Naive thymus-derived CD4-positive, alpha-beta T cell (primary cell): ENCODE data around the gene ALDH3B1. TPM values are rescaled to one million over a fixed set of nuclear protein-coding genes. Genes with fewer than 3 reads are reported as not detected.

Experiments used
- ATAC-seq: fragments of 150-1000 bp; cut with Tn5 transposase; 2 replicates; pipeline ENCODE4 v1.10.0; 2021; ENCODE audit warnings: mild to moderate bottlenecking, moderate library complexity
- CTCF ChIA-PET: fragments of 350-600 bp; sonication (Branson Sonifier 250); formaldehyde crosslinking; loops from one replicate; lab custom pipeline; 2021; ENCODE audit warnings: antibody characterized with exemption; lab: Charles Lee
- POLR2A ChIA-PET: fragments of 350-600 bp; sonication (Branson Sonifier 250); formaldehyde crosslinking; loops from one replicate; lab custom pipeline; 2021; ENCODE audit warnings: antibody characterized with exemption, inconsistent platforms; lab: Charles Lee
- DNase-seq, 9 donors: peaks; one replicate each; pipeline versions ENCODE4 v3.0.0 to v3.0.0-alpha.2; 2020 to 2022; ENCODE audit warnings: mixed read lengths in 1 of 9
- H3K27ac ChIP-seq: one replicate; pipeline ENCODE4 v1.7.0; 2013; ENCODE audit warnings: mild to moderate bottlenecking, low read depth, low read length, moderate library complexity
- H3K27me3 ChIP-seq, 2 donors: one replicate each; pipeline ENCODE4 v1.7.0; 2013; ENCODE audit warnings: low read length in 2 of 2, mild to moderate bottlenecking in 2 of 2, moderate library complexity in 2 of 2; ENCODE audit not compliant: control insufficient read depth in 2 of 2, insufficient read depth in 2 of 2
- H3K36me3 ChIP-seq, 3 experiments: 1 replicate in 2 of 3; 2 replicates in 1 of 3; pipeline ENCODE4 v1.7.0; 2013; ENCODE audit warnings: low read length in 3 of 3, mild to moderate bottlenecking in 3 of 3, moderate library complexity in 1 of 3; ENCODE audit not compliant: insufficient read depth in 3 of 3, control insufficient read depth in 2 of 3
- H3K4me1 ChIP-seq, 2 donors: one replicate each; pipeline ENCODE4 v1.7.0; 2013; ENCODE audit warnings: low read length in 2 of 2, mild to moderate bottlenecking in 2 of 2, moderate library complexity in 1 of 2; ENCODE audit not compliant: control insufficient read depth in 2 of 2, insufficient read depth in 2 of 2
- H3K4me3 ChIP-seq: 2 replicates; pipeline ENCODE4 v1.7.0; 2013; ENCODE audit warnings: mild to moderate bottlenecking, low read length
- H3K9me3 ChIP-seq, 3 experiments: 1 replicate in 2 of 3; 2 replicates in 1 of 3; pipeline ENCODE4 v1.7.0; 2013; ENCODE audit warnings: low read length in 3 of 3; ENCODE audit not compliant: control insufficient read depth in 2 of 3
- H3K27ac Mint-ChIP-seq, 9 donors: one replicate each; pipeline ENCODE4 v1.8.0; 2020 to 2022; ENCODE audit warnings: mixed read lengths in 9 of 9, mild to moderate bottlenecking in 8 of 9, moderate library complexity in 5 of 9, inconsistent platforms in 2 of 9
- H3K27me3 Mint-ChIP-seq, 5 donors: one replicate each; pipeline ENCODE4 v1.8.0; 2021 to 2022; ENCODE audit warnings: mixed read lengths in 5 of 5, mild to moderate bottlenecking in 1 of 5
- H3K36me3 Mint-ChIP-seq, 5 donors: one replicate each; pipeline ENCODE4 v1.8.0; 2020 to 2022; ENCODE audit warnings: mixed read lengths in 5 of 5, mild to moderate bottlenecking in 3 of 5, inconsistent platforms in 1 of 5
- H3K4me1 Mint-ChIP-seq, 7 donors: one replicate each; pipeline ENCODE4 v1.8.0; 2020 to 2022; ENCODE audit warnings: mixed read lengths in 7 of 7, mild to moderate bottlenecking in 3 of 7, inconsistent platforms in 1 of 7
- H3K4me3 Mint-ChIP-seq, 10 donors: one replicate each; pipeline ENCODE4 v1.8.0; 2020 to 2022; ENCODE audit warnings: mild to moderate bottlenecking in 10 of 10, mixed read lengths in 10 of 10, moderate library complexity in 6 of 10, inconsistent platforms in 2 of 10
- H3K9me3 Mint-ChIP-seq, 11 donors: one replicate each; pipeline ENCODE4 v1.8.0; 2020 to 2022; ENCODE audit warnings: mixed read lengths in 11 of 11, mild to moderate bottlenecking in 4 of 11, inconsistent platforms in 1 of 11, moderate library complexity in 1 of 11
- intact Hi-C, 2 donors: fragments of 100-400 bp; cut with micrococcal nuclease; formaldehyde crosslinking; loops; one replicate each; pipeline ENCODE4 v1.15.1; 2023
- polyA plus RNA-seq, 2 donors: library from polyadenylated mRNA; unstranded; fragments of 300-500 nt; fragmentation: Illumina TruSeq; gene quantifications; one replicate each; pipeline ENCODE4 v1.2.3, GENCODE V29; 2021
- total RNA-seq, 6 experiments: library from RNA in 5 of 6; stranded (reverse) in 5 of 6; gene quantifications; 1 replicate in 5 of 6; 2 replicates in 1 of 6; pipeline ENCODE4 v1.2.3 and lab custom pipeline; 2021 to 2026

Gene ALDH3B1
- total and polyA plus RNA-seq, 7 experiments from 2014 or later, result 0.05 to 29.5 (median 0.67) TPM; not detected in 2

GRCh38 chr11:68035266-68035876 is 25.2 kb downstream of the ALDH3B1 start:
- no peak overlapping the region for H3K4me3 ChIP-seq
- no peaks in the 10 kb centered on the region for H3K27me3 Mint-ChIP-seq
- H3K36me3 ChIP-seq, result peaks cover 0 to 41% (median 0%) of the 10 kb centered on the region in 3 experiments
- ATAC-seq (no peak), DNase-seq (no peak)
- H3K9me3 ChIP-seq, result no peaks in the 10 kb centered on the region
- H3K4me3 Mint-ChIP-seq, result no peak overlapping the region
- CTCF ChIA-PET, result no interaction called here
- no peaks in the 10 kb centered on the region for H3K27me3 ChIP-seq
- peaks cover 14 to 28% of the 10 kb centered on the region in 2 donors for H3K4me1 ChIP-seq
- peaks cover 15 to 39% (median 30%) of the 10 kb centered on the region in 7 donors for H3K4me1 Mint-ChIP-seq
- H3K27ac ChIP-seq, result no peak overlapping the region
- POLR2A ChIA-PET, result interaction anchor here (0.6 kb wide), 1 partner anchor 1372 kb away, joined by 3 read pairs; no protein-coding TSS in a partner anchor
- intact Hi-C loops, result loop anchor here in 1 of 2 donors (10.0 kb wide), 2 partner anchors 179 to 239 kb away; partner anchors contain the start of genes C11orf24 and KMT5B
- H3K27ac Mint-ChIP-seq, result peak overlapping the region in 5 of 9 donors; percentile 12 to 56 (median 39)
- peaks cover 0 to 13% (median 4%) of the 10 kb centered on the region in 5 donors for H3K36me3 Mint-ChIP-seq
- no peaks in the 10 kb centered on the region for H3K9me3 Mint-ChIP-seq

- ATAC-seq (no peak), DNase-seq (no peak)
- H3K9me3 Mint-ChIP-seq, result no peaks in the 10 kb centered on the region
- H3K27me3 ChIP-seq, result no peaks in the 10 kb centered on the region
- no peak overlapping the region for H3K4me3 ChIP-seq
- no peaks in the 10 kb centered on the region for H3K27me3 Mint-ChIP-seq
- peaks cover 17 to 30% of the 10 kb centered on the region in 2 donors for H3K4me1 ChIP-seq
- ChIA-PET POLR2A (no interaction called here), CTCF (no interaction called here)
- H3K36me3 ChIP-seq, result peaks cover 0 to 37% (median 0%) of the 10 kb centered on the region in 3 experiments
- H3K4me3 Mint-ChIP-seq, result peak overlapping the region in 1 of 10 donors; percentile 81
- H3K36me3 Mint-ChIP-seq, result peaks cover 0 to 13% (median 4%) of the 10 kb centered on the region in 5 donors
- H3K4me1 Mint-ChIP-seq, result peaks cover 15 to 35% (median 27%) of the 10 kb centered on the region in 7 donors
- no peak overlapping the region for H3K27ac ChIP-seq
- H3K27ac Mint-ChIP-seq, result peak overlapping the region in 6 of 9 donors; percentile 51 to 87 (median 80)
- no peaks in the 10 kb centered on the region for H3K9me3 ChIP-seq
- intact Hi-C loops, result loop anchor here in 1 of 2 donors (10.0 kb wide), 2 partner anchors 179 to 239 kb away; partner anchors contain the start of genes C11orf24 and KMT5B
Observed at GRCh38 chr11:68036141-68036716, 26.1 kb downstream of the ALDH3B1 start.

GRCh38 chr11:68036717-68037239 is 26.7 kb downstream of the ALDH3B1 start:
- H3K4me3 ChIP-seq, result no peak overlapping the region
- Mint-ChIP-seq H3K27ac (peak overlapping the region; percentile 48 to 87 (median 77)), H3K4me1 (peaks cover 14 to 33% (median 26%) of the 10 kb centered on the region in 7 donors), H3K36me3 (peaks cover 0 to 10% (median under 1%) of the 10 kb centered on the region in 5 donors), H3K27me3 (no peaks in the 10 kb centered on the region), H3K4me3 (peak overlapping the region in 8 of 10 donors; percentile 15 to 81 (median 41)), H3K9me3 (no peaks in the 10 kb centered on the region)
- H3K27me3 ChIP-seq, result no peaks in the 10 kb centered on the region
- ChIA-PET CTCF (no interaction called here), POLR2A (interaction anchor here (1.1 kb wide), 1 partner anchor 31 kb away, joined by 3 read pairs; no protein-coding TSS in a partner anchor)
- intact Hi-C loops, result loop anchor here (1.0 to 10.0 kb wide), 3 partner anchors 81 to 238 kb away; partner anchors contain the start of genes C11orf24 (in 1 of the 2) and KMT5B (in 1 of the 2)
- DNase-seq, result no peak
- H3K4me1 ChIP-seq, result peaks cover 12 to 24% of the 10 kb centered on the region in 2 donors
- ATAC-seq, result peak; percentile 81
- H3K27ac ChIP-seq, result peak overlapping the region; percentile 88
- no peaks in the 10 kb centered on the region for H3K9me3 ChIP-seq
- peaks cover 0 to 37% (median 0%) of the 10 kb centered on the region in 3 experiments for H3K36me3 ChIP-seq

GRCh38 chr11:68037411-68038225 is 27.5 kb downstream of the ALDH3B1 start:
- peak overlapping the region in 8 of 10 donors; percentile 15 to 93 (median 44) for H3K4me3 Mint-ChIP-seq
- peaks cover 0 to 38% (median 0%) of the 10 kb centered on the region in 3 experiments for H3K36me3 ChIP-seq
- ChIA-PET CTCF (no interaction called here), POLR2A (interaction anchor here (0.7 to 1.1 kb wide), 4 partner anchors 8 to 416 kb away, joined by 3 read pairs; no protein-coding TSS in a partner anchor)
- ATAC-seq (no peak), DNase-seq (no peak)
- peaks cover 14 to 30% (median 25%) of the 10 kb centered on the region in 7 donors for H3K4me1 Mint-ChIP-seq
- H3K27me3 Mint-ChIP-seq, result no peaks in the 10 kb centered on the region
- no peaks in the 10 kb centered on the region for H3K9me3 Mint-ChIP-seq
- no peaks in the 10 kb centered on the region for H3K27me3 ChIP-seq
- no peaks in the 10 kb centered on the region for H3K9me3 ChIP-seq
- intact Hi-C loops, result loop anchor here (1.0 to 10.0 kb wide), 4 partner anchors 82 to 237 kb away; partner anchors contain the start of genes C11orf24 (in 1 of the 2), CHKA (in 1 of the 2) and KMT5B (in 1 of the 2)
- H3K27ac ChIP-seq, result peak overlapping the region; percentile 88
- peak overlapping the region; percentile 43 to 87 (median 77) for H3K27ac Mint-ChIP-seq
- H3K4me1 ChIP-seq, result peaks cover 8 to 20% of the 10 kb centered on the region in 2 donors
- no peak overlapping the region for H3K4me3 ChIP-seq
- H3K36me3 Mint-ChIP-seq, result peaks cover 0 to 9% (median 0%) of the 10 kb centered on the region in 5 donors

- DNase-seq (no peak), ATAC-seq (no peak)
- Histone ChIP-seq H3K36me3 (peaks cover 0 to 38% (median 0%) of the 10 kb centered on the region in 3 experiments), H3K27me3 (no peaks in the 10 kb centered on the region), H3K9me3 (no peaks in the 10 kb centered on the region), H3K4me1 (peaks cover 8 to 20% of the 10 kb centered on the region in 2 donors), H3K4me3 (peak overlapping the region; percentile 84), H3K27ac (peak overlapping the region; percentile 88)
- ChIA-PET CTCF (no interaction called here), POLR2A (interaction anchor here (0.7 to 1.0 kb wide), 3 partner anchors 8 to 417 kb away, joined by 3 read pairs; no protein-coding TSS in a partner anchor)
- intact Hi-C loops, result loop anchor here in 1 of 2 donors (2.0 to 10.0 kb wide), 3 partner anchors 83 to 237 kb away; partner anchors contain the start of genes C11orf24, CHKA and KMT5B
- H3K36me3 Mint-ChIP-seq, result peaks cover 0 to 9% (median 0%) of the 10 kb centered on the region in 5 donors
- no peaks in the 10 kb centered on the region for H3K9me3 Mint-ChIP-seq
- H3K4me1 Mint-ChIP-seq, result peaks cover 14 to 30% (median 25%) of the 10 kb centered on the region in 7 donors
- H3K27me3 Mint-ChIP-seq, result no peaks in the 10 kb centered on the region
- peak overlapping the region in 7 of 9 donors; percentile 8 to 93 (median 59) for H3K27ac Mint-ChIP-seq
- peak overlapping the region in 8 of 10 donors; percentile 38 to 94 (median 90) for H3K4me3 Mint-ChIP-seq
Observed at GRCh38 chr11:68038226-68038717, 28.1 kb downstream of the ALDH3B1 start.
